HG03045 (cell line): Measurements from ENCODE around the gene MERTK.

Source experiments
- ATAC-seq: cut with Tn5 transposase; IDR thresholded peaks from one replicate; pipeline ENCODE4 v1.9.1; 2021; ENCODE audit warnings: mild to moderate bottlenecking, moderate library complexity; ENCODE audit not compliant: unreplicated experiment

MERTK gene

DNA sequence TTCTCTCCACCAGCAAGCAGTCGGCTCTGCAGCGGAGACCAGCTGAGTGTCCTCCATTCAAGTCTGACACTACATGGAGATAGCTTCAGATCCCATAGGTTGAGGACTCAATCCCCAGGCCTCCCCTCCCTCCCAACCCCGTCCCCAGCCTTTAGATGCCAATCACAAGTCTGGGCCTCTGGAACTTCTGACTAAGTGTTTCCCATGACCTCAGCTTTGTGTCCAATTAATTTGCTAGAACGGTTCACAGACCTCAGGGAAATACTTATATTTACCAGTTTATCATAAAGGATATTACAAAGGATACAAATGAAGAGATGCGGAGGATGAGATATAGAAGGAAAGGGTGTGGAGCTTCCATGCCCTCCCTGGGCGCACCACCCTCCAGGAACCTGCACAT is 77.4 kb downstream of the MERTK start:
- ATAC-seq, result no peak

DNA sequence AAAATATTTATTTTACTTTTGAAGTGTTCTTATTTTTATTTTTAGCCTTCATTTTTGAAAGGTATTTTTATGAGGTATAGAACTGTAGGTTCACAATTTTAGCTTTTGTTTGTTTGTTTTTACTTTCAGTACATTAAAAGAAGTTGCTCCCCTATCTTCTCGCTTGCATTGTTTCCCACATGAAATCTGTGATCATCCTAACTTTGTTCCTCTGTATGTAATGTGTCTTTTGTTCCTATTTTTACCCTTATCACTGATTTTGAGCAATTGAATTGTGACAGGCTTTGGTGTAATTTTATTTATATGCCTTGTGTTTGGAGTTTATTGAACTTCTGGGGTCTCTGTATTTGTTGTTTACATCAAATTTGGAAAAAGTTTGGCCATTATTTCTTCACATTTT is 78.8 kb downstream of the MERTK start:
- no peak for ATAC-seq

DNA sequence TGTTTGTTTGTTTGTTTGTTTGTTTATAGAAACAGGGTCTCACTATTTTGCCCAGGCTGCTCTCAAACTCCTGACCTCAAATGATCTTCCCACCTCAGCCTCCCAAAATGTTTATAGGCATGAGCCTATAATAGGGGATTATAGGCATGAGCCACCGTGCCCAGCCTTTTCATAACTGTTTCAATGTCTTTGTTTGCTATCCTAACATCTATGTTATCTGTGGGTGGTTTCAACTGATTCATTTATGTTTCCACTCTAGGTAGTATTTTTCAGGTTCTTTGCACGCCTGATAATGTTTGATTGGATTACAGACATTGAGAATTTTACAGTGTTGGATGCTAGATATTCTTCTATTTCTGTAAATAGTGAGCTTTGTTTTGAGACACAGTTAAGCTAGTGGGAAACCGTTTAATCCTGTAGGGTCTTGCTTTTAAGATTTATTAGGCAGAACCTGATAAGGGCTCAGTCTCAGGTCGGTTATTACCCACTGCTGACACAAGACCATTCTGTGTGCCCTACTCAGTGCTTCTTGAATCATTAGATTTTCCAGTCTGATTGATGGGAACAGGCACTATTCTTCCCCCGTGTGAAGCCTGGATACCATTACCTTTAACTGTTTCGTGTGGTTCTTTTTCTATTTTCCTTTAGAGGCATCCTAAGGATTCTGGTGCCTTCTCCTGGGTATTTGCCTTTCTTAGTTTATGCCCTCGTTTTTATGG is 80.2 kb downstream of the MERTK start:
- no peak for ATAC-seq

DNA sequence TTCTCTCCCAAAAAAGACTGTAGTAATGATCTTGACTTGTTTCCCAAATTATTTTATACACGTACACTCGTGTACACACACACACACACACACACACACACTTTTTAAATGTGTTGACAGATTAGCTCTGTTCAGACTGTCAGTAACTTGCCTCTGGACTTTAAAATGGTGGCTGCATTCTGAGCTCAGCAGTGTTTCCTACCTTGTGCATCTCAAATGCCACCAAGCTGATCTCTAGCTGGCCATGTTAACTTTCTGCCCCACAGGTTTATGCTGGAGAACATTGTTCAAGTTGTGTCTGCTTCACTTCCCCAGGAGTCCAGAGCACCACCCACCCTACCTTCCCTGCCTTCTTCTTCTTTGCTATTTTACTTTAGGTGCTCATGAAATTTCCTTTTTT is 83.3 kb downstream of the MERTK start:
- no peak for ATAC-seq

DNA sequence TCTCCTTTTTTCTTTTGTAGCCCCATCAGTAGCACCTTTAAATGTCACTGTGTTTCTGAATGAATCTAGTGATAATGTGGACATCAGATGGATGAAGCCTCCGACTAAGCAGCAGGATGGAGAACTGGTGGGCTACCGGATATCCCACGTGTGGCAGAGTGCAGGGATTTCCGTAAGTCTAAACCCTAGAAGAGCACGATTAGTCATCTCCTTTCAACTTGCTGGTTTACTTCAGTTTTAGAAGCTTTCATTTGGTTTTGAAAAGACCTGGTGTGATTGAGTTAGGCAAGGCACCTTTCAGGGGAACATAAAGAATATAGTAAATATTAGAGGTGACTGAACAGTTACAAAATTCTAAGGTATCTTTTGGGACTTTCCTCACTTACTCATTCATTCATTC is 84.4 kb downstream of the MERTK start:
- ATAC-seq, result no peak

DNA sequence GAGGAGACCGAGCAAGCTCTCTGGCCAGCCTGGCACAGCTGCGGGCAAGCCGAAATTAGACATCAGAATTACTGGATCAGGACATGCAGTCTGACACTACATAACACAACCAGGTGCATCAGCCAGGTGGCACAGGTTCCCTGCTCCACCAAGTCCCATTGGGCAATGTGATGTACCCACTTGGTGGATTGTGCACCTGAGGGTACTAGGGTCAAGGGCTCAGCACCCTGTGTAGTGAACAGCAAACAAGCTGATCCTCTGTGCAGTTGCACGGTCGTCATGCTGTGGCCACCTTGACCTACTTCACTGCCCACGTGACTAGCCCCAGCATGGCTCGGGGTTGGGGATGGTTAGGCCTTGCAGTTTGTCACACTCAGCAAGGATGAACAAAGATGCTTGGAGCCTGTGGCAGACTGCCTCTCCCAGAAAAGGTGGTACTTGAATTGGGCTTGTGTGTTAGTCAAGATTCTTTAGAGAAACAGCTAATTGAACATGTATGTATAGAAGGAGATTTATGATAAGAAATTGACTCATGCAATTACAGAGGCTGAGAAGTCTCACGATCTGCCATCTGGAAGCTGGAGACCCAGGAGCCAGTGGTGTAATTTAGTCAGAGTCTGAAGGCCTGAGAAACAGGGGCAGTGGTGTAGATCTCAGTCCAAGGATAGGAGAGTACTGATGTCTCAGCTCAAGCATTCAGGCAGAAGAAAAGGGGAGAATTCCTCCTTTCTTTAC is 85.2 kb downstream of the MERTK start:
- ATAC-seq, result no peak

DNA sequence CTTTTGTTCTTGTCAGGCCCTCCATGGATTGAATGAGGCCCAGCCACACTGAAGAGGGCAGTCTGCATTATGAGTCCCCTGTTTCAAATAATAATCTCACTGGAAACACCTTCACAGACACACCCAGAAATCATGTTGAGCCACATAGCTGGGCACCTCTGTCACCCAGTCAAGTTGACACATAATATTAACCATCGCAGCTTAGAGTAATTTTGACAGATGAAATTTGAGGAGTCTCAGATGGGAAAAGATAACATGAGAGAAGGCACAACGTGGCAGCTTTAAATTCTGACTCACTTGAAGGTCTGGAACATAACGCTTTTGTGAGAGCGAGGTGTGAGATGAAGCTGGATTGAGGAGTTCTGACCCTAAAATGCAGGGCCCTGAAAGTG is 85.8 kb downstream of the MERTK start:
- ATAC-seq, result no peak

DNA sequence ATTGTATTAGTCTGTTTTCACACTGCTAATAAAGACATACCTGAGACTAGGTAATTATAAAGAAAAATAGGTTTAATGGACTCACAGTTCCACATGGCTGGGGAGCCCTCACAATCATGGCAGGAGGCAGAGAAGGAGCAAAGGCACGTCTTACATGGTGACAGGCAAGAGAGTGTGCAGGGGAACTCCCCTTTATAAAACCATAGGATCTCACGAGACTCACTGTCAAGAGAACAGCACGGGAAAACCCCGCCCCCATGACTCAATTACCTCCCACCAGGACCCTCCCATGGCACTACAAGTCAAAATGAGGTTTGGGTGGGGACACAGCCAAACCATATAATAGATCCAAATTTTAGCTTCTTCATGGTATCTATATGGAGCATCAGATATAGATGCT is 87.1 kb downstream of the MERTK start:
- ATAC-seq, result no peak

DNA sequence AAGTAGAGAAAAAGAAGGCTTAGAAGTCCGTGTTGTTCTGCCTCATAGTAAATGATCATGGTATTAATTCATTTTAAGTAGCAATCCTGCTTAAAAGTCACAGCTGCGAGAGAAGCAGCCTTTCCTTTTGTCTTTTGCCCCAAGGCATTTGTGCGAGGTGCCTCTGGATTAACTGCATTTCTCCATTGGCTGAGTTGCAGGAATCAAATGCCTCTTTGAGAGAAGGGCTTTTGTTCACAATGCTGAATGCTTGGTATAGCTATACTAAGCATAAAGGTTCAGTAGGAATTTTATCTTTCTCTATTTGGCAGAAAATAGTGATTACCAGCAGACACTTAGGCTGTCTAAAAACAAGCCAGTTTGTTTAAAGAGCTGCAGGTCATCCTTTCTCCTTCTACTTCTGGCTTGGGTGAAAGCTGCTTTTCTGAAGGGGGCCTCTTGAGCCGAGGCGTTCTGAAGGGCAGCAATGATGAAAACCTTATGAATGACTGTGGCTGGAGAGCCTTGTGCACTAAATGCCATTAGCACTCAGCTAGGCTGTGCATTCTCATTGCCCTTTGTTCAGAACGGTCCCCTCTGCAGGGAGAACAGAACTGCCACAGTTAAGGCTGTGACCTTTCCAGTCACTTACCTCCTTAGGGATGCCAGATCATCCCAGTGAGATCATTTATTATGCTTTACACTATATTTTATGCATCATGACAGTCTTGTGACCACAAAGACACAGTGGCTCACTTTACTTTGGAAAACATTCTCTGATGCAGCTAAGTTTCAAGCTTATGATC is 87.9 kb downstream of the MERTK start:
- no peak for ATAC-seq

DNA sequence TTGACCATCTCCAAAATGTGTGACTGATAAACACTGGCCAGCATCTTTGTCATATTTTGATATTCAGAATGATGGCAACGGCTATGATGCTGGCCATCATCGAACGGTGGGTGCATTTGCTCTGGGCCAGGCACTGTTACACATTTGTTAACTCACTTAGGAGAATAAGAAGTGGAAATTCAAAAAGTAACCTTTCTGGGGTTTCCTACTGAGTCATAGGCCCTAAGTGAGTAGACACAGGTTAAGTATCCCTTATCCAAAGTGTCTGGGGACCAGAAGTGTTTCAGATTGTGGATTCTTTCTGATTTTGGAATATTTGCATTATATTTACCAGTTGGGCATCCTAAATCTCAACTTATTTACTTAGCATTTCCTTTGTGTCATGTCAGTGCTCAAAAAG is 92.0 kb downstream of the MERTK start:
- no peak for ATAC-seq

DNA sequence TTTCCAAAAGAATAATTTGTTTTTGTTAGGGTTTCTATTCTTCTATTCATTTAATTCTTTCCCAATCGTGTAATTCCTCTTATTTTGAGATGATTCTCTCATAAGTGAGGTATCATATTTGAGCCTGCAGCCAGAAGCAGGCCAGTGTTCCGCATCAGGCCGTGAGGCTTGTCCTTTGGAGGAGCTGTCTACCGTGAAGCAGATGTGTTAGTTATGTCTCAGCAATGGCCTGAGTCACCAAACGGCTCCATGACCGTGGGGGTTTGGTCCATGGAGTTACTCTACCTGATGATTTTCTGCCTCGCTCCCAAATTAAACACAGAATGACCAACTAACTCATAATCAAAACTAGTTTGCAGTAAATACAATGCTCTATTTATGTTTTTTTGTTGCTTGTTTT is 92.4 kb downstream of the MERTK start:
- no peak for ATAC-seq

DNA sequence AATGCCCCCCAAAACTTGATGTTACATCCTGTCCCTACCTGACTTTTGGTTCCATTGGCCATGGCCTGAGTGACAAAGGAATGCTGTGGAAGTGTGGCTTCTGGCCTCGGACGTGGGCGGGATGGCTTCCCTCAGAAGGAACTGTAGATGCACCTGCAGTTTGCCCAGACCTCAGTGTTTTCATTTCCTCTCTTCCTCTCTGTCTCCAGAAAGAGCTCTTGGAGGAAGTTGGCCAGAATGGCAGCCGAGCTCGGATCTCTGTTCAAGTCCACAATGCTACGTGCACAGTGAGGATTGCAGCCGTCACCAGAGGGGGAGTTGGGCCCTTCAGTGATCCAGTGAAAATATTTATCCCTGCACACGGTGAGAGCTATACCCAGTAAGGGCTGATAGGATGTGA is 95.6 kb downstream of the MERTK start:
- no peak for ATAC-seq

DNA sequence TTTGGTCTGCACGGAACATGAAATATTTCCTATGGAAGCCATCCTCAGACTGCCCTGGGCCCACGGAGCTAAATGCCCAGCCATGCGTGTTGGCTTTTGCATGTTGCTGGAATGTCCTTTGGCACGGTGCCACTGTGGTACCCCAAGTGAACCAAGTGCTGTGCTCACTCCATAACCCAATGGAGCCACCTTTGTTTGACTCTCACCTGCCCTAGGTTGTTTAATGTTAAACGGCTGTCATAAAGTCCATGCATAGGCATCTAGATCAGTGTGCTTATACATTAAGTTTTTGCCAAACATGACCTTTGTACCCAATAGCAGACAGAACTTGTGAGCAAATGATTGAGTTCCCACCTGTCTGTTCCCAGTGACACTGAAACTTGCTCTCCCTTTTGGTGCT is 96.7 kb downstream of the MERTK start:
- ATAC-seq, result no peak

DNA sequence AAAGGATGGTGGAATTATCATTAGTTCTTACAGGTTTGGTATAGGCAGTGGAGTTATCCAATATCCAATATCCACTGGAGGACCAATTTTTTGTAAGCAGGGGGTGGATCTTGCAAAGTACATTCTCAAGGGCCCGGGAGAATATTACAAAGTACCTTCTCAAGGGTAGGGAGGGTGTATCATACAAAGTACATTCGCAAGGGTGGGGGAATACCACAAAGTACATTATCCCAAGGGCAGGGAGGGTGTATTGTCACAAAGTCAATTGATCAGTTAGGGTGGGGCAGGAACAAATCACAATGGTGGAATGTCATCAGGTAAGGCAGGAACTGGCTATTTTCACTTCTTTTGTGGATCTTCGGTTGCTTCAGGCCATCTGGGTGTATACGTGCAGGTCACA is 101.4 kb downstream of the MERTK start:
- ATAC-seq, result no peak

DNA sequence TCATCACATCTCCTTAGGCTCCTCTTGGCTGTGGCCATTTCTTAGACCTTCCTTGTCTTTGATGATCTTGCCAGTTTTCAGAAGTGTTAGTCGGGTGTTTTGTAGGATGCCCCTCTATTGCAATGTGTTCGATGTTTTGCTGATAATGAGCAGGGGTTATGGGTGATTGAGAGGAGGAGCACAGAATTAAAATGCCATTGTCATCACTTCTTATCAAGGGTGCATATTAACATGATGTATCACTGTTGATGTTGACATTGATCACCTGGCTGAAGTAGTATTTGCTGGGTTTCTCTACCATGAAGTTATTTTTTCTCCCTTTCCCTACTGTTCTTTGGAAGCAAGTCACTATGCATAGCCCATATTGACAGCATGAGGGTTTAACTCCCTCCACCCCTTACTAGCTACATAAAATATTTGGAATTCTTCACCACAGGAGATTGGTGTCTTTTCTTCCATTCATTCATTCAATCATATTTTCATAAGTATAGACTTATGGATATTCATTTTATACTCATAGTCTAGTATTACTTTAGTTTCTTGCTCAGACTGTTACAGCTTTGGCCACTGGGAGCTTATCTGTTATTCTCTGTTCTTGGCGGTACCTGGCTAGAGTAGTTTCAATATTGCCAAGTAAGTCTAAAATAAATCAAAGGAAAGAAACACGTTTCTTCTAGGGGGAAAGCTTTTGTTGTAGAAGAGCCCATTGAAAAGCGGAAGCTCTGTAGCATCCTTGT is 102.2 kb downstream of the MERTK start:
- ATAC-seq, result no peak

DNA sequence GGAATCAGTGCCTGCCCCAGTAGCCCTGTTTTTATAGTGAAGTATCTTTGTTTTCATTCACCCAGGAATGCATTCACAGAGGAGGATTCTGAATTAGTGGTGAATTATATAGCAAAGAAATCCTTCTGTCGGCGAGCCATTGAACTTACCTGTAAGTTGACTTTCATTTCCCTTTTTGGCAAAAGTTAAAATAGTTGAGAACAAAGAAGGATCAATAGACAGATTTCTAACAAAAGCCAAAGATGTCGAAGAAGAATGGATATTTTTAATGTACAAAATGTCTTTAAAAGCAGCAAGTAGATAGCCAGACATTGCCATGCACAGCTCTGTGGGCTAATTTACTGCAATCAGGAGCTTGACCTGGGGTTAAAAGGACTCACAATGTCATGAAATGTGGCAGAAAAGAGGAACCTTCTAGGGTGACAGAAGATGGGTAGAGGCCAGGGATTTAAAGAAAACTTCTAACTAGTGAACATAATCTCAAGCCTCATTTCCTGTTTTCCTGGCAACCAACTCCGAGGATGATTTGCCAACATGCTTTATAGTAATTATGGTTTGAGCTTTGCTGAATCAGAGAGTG is 102.8 kb downstream of the MERTK start:
- no peak for ATAC-seq

DNA sequence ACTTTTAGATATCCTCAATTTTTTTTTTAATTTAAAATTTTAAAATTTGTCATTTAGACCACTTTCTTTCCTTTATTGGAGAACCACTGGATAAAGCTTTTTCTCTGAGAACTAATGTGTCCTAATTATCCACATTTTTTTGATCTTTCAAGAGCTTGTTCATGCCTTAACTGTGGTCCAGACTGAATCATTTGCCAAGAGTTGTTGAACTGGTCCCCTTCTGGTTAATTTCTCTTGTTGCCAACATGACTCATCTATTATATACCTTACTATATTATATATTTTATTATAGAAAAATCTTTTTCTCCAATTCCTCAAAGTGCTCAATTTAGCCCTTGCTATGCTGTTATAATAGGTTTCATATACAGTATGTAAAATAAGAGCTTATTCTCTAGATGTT is 103.5 kb downstream of the MERTK start:
- ATAC-seq, result no peak

DNA sequence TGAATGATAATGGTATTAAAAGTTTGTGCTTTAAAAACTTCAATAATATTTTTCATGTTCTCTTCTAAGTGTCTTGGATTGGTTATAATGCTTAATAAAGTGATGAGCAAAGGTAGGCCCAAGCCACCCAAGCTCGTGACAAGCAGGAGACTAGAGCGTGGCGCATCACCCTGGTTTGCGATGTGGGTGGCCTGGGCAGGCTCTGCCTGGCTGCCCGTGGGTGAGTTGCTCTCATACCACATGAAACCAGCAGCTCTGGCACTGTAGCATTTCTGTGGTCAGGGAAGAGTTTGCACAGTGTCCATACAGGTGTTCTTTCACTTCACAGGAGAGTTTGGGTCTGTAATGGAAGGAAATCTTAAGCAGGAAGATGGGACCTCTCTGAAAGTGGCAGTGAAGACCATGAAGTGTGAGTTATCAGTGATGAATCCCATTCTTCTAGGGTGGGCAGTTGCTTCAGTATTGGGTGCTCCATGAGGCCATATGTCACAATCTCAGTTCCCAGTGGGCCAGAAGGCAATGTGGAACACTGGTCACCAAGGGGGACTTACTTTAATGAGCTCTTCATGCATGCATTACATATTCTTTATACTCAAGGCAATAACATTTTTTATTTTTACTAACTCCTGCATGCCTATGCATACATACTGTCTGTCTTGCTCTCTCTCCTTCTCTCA is 105.3 kb downstream of the MERTK start:
- no peak for ATAC-seq

DNA sequence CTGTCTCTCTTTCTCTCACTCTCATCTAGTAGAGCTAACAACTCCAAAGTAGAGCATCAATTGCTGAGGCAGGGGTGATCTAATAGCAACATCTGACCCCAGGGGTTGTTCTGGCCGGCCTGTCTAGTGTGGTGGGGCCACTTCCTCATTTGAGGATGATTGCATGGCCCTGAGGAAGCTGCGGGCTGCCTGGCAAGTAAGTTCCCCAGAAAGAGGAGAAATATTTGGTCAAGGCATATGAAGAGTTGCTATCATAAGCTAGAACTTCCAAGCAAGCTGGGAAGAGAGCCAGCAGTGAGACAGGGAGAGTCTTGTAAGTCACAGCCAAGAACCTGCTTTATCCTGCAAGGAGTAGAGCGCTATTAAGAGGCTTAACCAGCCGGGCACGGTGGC is 105.8 kb downstream of the MERTK start:
- ATAC-seq, result no peak

DNA sequence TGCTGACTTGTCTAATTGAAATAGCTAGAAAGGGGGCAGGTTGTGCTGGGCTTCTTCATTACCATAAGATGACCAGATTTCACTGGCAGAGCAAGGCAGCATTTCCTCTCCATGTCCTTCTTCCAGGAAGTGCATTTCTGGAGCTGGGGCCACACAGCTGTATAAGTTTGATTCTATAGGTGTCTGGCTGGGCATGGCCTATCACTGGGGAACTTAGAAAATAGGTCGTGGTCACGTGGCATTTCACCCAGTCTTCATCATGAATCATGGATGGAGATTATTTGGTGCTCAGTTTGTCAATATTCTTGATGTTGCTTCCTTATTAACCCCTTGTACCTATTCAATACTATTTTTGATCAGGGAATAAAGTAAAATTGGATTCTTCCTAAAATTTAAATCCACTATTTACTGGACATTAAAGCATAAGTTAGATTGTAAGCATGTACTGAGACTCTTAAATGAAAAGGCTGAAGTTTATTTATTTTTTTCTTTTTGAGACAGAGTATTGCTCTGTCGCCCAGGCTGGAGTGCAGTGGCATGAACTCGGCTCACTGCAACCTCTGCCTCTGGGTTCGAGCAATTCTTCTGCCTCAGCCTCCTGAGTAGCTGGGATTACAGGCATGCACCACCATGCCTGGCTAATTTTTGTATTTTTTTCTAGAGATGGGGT is 107.1 kb downstream of the MERTK start:
- ATAC-seq, result no peak
